Measurements from ENCODE around the gene GTF2A1L. TPM values are rescaled to one million over a fixed set of nuclear protein-coding genes. Genes with fewer than 3 reads are reported as not detected.
A peak's percentile ranks its signal among the peaks of the same experiment; 100 is the strongest.

GTF2A1L gene
- total and polyA plus RNA-seq, 2 experiments from 2014 or later = 0.65 to 0.94 TPM

- Histone ChIP-seq H3K4me1 (ENCODE audit: insufficient read depth) (0 out of 2 replicates have a peak, but pooled peaks cover 4% of the 10 kb centered on the region), H3K27me3 (ENCODE audit: insufficient read depth) (no peaks in the 10 kb centered on the region), H3K27ac (ENCODE audit: low read depth) (no peak overlapping the region), H3F3A (replicated peaks; ENCODE audit: low read depth) (no peaks in the 10 kb centered on the region), H4K20me1 (replicated peaks; ENCODE audit: insufficient read depth) (no peaks in the 10 kb centered on the region), H3K9me2 (ENCODE audit: insufficient read depth) (0 out of 2 replicates have a peak, but pooled peaks cover 3% of the 10 kb centered on the region), H3K79me2 (replicated peaks; ENCODE audit: insufficient read depth) (no peaks in the 10 kb centered on the region), H2AFZ (no peak overlapping the region), H3K4me3 (no peak overlapping the region), H3K36me3 (ENCODE audit: insufficient read depth) (no peaks in the 10 kb centered on the region), H3K4me2 (no peak overlapping the region)
- H3K4me1 Mint-ChIP-seq = peaks cover 20% of the 10 kb centered on the region
- TF ChIP-seq JUNB (IDR thresholded peaks at IDR 0.05; ENCODE audit: unreplicated experiment) (no peak), STAT1 (IDR thresholded peaks at IDR 0.05; ENCODE audit: unreplicated experiment) (no peak), ZNF331 (CRISPR knock-in tag; IDR thresholded peaks at IDR 0.05; ENCODE audit: low read depth) (no peak), REST (IDR thresholded peaks at IDR 0.05; ENCODE audit: unreplicated experiment) (no peak)
- H3K4me3 Mint-ChIP-seq = no peak overlapping the region
- DNase-seq (ENCODE audit: low spot score) (no peak), ATAC-seq (no peak)
- H3K36me3 Mint-ChIP-seq (ENCODE audit: low read depth) = no peaks in the 10 kb centered on the region
- no peak overlapping the region for H3K27ac Mint-ChIP-seq
- H3K9me3 Mint-ChIP-seq = no peaks in the 10 kb centered on the region
- H3K27me3 Mint-ChIP-seq (ENCODE audit: insufficient read depth, low read depth, poor library complexity) = no peaks in the 10 kb centered on the region
Observed at GRCh38 chr2:48714245-48714644, 96.6 kb downstream of the GTF2A1L start.

DNA sequence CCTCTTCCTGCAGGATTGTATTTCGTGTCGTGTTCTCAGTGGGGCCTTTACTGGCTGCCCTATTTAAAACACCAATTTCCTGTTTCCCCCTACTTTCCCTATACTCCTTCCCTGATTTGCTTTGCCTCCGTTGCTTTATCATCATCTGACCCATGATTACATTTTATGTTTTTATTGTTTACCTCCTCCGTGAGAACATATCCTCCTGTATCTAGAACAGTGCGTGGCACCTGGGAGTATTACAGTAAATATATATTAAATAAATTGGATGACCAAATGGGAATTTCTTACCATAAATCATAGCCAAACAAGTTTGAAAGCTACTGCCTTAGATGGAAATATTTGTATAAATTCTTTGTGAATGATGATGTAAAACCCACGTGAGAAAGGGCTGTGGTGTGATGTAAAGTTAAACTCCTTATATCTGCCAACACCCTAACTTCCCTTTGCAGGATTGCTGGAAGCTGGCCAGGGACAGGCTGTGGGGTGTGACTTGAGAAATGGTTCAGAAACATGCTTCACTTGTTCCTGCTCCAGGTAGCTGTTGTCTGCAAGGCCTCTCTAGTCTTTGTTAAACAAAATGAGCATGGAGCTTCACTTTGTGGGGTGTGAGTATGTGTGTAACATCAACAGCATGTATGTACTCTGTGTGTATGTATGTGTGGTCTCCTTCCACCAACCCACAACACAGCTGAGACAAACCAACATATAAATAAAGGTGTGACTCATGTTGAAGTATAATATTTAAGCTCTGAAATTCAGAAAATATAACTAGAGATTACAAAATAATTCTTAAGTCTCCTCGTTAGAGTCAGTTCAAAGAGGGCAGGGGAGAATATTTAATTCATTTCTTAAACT is 97.6 kb downstream of the GTF2A1L start:
- H3K27me3 ChIP-seq (ENCODE audit: insufficient read depth) = no peaks in the 10 kb centered on the region
- H3K36me3 ChIP-seq (ENCODE audit: insufficient read depth) = no peaks in the 10 kb centered on the region
- H3K27me3 Mint-ChIP-seq (ENCODE audit: insufficient read depth, low read depth, poor library complexity) = no peaks in the 10 kb centered on the region
- no peak overlapping the region for H3K27ac Mint-ChIP-seq
- no peaks in the 10 kb centered on the region for H3K79me2 ChIP-seq (replicated peaks; ENCODE audit: insufficient read depth)
- H3K4me3 Mint-ChIP-seq = no peak overlapping the region
- no peak; the same call in 1 of the 3 replicates for ATAC-seq
- no peak overlapping the region for H3K4me2 ChIP-seq
- H3K4me3 ChIP-seq = no peak overlapping the region
- 0 out of 2 replicates have a peak, but pooled peaks cover 8% of the 10 kb centered on the region for H3K4me1 ChIP-seq (ENCODE audit: insufficient read depth)
- peak overlapping the region; percentile 29 for H2AFZ ChIP-seq
- no peak for DNase-seq (ENCODE audit: low spot score)
- TF ChIP-seq NANOG (IDR thresholded peaks at IDR 0.05; ENCODE audit: borderline replicate concordance) = no peak
- H3F3A ChIP-seq (replicated peaks; ENCODE audit: low read depth) = no peaks in the 10 kb centered on the region
- H3K27ac ChIP-seq (ENCODE audit: low read depth) = no peak overlapping the region
- H3K36me3 Mint-ChIP-seq (ENCODE audit: low read depth) = no peaks in the 10 kb centered on the region
- H4K20me1 ChIP-seq (replicated peaks; ENCODE audit: insufficient read depth) = no peaks in the 10 kb centered on the region
- H3K9me3 Mint-ChIP-seq = no peaks in the 10 kb centered on the region
- 0 out of 2 replicates have a peak, but pooled peaks cover 3% of the 10 kb centered on the region for H3K9me2 ChIP-seq (ENCODE audit: insufficient read depth)
- H3K4me1 Mint-ChIP-seq = peaks cover 24% of the 10 kb centered on the region

DNA sequence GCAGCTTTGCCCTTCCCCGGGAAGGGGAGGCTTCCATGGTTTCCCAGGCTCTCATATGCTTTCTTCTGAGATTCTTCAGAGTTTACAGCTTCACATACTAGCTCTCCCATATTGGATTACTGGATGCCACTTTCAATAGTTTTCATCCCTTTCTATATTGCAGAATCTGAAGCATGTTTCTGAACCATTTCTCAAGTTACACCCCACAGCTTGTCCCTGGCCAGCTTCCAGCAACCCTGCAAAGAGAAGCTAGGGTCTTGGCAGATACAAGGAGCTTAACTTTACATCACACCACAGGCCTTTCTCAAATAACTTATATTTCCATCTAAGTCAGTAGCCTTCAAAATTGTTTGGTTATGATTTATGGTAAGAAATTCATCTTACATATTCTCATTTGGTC is 98.3 kb downstream of the GTF2A1L start:
- H3K36me3 Mint-ChIP-seq (ENCODE audit: low read depth) = no peaks in the 10 kb centered on the region
- no peak overlapping the region for H2AFZ ChIP-seq
- H3K4me3 ChIP-seq = no peak overlapping the region
- H3K27ac ChIP-seq (ENCODE audit: low read depth) = no peak overlapping the region
- H4K20me1 ChIP-seq (replicated peaks; ENCODE audit: insufficient read depth) = no peaks in the 10 kb centered on the region
- 0 out of 2 replicates have a peak, but pooled peaks cover 8% of the 10 kb centered on the region for H3K4me1 ChIP-seq (ENCODE audit: insufficient read depth)
- H3K27ac Mint-ChIP-seq = no peak overlapping the region
- H3K9me2 ChIP-seq (ENCODE audit: insufficient read depth) = 0 out of 2 replicates have a peak, but pooled peaks cover 3% of the 10 kb centered on the region
- no peaks in the 10 kb centered on the region for H3F3A ChIP-seq (replicated peaks; ENCODE audit: low read depth)
- no peak overlapping the region for H3K4me2 ChIP-seq
- no peaks in the 10 kb centered on the region for H3K79me2 ChIP-seq (replicated peaks; ENCODE audit: insufficient read depth)
- no peaks in the 10 kb centered on the region for H3K36me3 ChIP-seq (ENCODE audit: insufficient read depth)
- DNase-seq (ENCODE audit: low spot score) (no peak), ATAC-seq (no peak; the same call in 2 of the 3 replicates)
- H3K27me3 Mint-ChIP-seq (ENCODE audit: insufficient read depth, low read depth, poor library complexity) = no peaks in the 10 kb centered on the region
- no peak overlapping the region for H3K4me3 Mint-ChIP-seq
- no peaks in the 10 kb centered on the region for H3K9me3 Mint-ChIP-seq
- no peaks in the 10 kb centered on the region for H3K27me3 ChIP-seq (ENCODE audit: insufficient read depth)
- peaks cover 24% of the 10 kb centered on the region for H3K4me1 Mint-ChIP-seq
- TF ChIP-seq REST (IDR thresholded peaks at IDR 0.05; ENCODE audit: unreplicated experiment) (no peak), STAT1 (IDR thresholded peaks at IDR 0.05; ENCODE audit: unreplicated experiment) (no peak)
- TF ChIP-seq, protein P1, sequence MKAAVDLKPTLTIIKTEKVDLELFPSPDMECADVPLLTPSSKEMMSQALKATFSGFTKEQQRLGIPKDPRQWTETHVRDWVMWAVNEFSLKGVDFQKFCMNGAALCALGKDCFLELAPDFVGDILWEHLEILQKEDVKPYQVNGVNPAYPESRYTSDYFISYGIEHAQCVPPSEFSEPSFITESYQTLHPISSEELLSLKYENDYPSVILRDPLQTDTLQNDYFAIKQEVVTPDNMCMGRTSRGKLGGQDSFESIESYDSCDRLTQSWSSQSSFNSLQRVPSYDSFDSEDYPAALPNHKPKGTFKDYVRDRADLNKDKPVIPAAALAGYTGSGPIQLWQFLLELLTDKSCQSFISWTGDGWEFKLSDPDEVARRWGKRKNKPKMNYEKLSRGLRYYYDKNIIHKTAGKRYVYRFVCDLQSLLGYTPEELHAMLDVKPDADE (IDR thresholded peaks at IDR 0.05) = no peak
